DMS153 (cell line): Measurements from ENCODE around the gene TFAP2C.
A peak's percentile ranks its signal among the peaks of the same experiment; 100 is the strongest.

Experiments used
- DNase-seq: peaks from one replicate; lab custom pipeline; 2025; lab: John Stamatoyannopoulos, UW

The TFAP2C gene

DNA sequence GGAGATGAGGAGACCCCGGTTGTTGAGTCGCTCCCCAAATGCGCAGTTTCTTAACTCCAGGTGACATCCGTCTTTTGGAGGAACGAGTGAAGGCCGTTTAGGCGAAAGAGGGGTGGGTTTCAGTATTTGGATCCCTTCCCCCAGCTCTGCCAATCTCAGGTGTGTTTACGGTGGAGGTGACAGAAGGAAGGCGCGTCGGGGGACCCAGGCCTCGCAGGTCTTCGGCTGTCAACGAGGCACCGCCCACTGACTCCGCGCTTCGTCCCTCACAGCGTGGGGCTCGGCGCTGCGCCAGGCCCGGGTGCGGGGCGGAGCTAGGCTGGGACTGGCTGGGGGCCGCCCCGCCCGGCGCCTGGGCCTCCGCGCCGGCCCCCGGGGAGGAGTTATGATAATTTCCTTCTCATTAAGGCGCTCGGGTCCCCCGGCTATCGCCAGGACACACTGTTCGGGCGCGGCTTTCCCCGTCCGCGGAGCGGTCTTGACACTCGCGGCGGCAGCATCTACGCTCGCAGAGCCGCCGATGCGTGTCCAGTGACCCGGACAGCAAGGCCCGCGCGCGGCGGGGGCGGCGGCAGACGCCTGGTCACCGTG is at the start of gene TFAP2C:
Gene TFAP2C (plus strand): TSS at position 434 of the 591 bp plus-strand sequence. CDS start 239 bp downstream, outside the sequence.
- DNase-seq = peak; percentile 50

DNA sequence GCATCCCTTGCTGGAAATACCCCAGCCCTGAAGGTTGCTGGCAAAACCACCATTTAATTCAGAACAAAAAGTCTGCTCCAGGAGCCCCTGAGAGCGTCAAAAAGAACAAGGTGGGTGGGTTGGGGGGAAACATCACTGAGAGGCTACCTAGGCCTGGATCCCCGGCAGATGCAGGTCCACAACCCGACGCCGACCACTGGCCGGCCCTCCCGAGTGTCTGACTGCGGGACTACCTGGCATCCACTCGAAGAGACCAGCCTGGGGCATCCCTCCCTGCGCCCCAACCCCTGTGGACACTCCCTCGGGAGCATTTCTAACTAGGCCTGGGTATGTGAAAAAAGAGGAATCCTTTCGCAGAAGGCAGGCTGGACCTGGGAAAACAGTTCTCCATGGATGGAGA is 48.9 kb upstream of the TFAP2C start:
- no peak for DNase-seq

DNA sequence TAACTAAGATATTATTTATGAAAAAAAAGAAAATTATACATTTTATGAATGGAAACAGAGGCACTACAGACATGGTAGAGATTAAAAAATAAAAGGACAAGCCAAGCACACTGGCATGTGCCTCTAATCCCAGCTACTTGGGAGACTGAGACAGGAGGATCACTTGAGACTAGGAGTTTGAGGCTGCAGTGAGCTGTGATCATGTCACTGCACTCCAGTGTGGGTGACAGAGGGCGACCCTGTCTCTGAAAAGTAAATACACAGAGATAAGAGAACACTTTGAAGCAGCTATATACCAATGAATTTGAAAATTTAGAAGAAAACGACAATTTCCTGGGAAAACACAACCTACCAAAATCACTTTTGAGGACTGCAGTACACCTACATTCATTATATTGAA is 47.4 kb upstream of the TFAP2C start:
- no peak for DNase-seq

DNA sequence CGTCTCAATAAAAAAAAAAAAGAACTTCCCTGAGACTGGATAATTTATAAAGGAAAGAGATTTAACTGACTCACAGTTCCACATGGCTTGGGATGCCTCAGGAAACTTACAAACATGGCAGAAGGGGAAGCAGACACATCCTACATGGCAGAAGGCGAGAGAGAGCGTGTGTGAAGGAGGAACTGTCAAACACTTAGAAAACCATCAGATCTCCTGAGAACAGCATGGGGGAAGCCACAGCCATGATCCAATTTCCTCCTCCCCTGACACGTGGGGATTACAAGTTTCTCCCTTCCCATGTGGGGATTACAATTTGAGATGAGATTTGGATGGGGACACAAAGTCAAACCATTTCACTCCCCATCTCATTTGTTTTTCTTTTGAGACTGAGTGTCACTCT is 46.6 kb upstream of the TFAP2C start:
- DNase-seq = no peak

DNA sequence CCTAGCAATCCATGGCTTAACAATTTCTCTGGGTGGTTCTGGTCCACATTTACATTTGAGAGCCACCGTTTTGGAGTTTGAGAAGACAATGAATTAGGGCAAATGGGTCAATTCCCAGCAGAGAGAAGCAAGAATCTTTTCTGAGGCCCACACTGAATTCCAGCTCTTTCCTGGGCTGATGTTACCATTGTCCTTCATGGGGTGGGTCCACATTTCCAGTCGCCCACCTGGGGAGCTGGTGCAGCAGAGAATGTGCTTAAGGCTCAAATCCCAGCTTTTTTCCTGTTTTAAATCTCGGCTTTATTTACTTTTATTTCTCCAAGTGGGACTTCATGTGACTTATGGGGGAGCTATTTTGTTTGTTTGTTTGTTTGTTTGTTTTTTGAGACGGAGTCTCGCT is 44.2 kb upstream of the TFAP2C start:
- no peak for DNase-seq

DNA sequence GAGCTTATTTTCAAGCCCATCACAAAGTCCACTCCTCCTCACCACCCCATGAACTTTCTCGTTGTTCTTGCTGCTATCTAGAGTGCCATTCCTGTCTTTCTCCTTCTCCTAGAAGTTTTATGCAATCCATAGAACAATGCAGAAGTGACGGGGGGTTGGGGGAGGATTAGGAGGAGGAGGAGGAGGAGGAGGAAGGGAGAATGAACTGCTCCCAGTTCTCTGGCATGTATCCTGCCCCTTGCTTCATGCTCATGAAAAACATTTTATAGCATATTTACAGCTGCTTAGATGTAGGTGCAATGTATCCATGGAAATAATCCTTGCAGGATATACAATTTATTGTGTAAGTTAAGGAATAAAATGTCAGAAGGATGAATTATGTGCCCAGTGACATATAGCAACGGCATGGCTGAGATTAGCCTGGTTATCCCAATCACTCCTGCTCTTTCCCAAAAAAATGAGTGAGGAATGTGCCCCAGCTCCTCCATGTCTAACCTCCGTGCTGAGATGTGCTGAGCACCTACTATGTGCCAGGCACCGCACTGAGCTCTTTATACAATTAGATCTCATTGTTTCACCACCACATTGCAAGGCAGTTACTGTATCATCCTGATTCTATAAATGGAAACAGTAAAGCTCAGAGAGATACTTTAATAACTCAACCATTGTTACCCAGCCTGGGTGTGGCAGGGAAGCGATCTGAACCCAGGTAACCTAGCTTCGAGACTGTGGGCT is 41.6 kb upstream of the TFAP2C start:
- DNase-seq = no peak

DNA sequence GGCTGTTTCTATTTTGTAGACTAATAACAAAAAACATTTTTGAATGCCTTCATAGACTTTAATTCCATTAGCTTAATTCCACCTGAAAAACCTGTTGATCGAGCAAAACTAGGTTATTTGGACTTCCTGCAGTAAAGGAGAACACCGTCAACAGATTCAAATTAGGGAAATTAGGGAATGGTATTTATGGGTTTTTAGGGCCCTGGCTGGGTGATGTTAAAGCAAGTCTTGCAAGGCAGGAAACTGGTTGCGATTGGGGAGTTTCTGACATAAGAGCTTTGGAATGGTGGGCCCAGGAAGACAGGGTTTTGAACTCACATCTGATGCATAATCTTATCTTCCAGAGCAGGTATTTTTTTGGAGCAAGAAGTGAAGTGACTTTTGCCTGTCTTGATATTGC is 40.1 kb upstream of the TFAP2C start:
- no peak for DNase-seq

DNA sequence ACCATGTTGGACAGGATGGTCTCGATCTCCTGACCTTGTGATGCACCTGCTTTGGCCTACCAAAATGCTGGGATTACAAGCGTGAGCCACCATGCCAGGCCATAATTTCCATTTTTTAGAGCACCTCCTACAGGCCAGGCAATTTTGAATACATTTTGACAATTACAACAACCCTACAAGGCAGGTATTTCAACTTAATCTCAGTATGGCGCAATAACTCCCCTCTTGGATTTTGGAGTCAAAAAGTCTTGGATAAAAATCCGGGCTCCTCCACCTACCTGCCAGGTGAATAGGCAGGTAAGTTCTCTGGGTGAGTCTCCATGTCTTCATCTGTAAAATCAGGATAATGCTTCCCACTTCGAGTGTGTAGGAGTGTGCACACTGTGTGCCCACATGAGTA is 39.5 kb upstream of the TFAP2C start:
- DNase-seq = no peak

DNA sequence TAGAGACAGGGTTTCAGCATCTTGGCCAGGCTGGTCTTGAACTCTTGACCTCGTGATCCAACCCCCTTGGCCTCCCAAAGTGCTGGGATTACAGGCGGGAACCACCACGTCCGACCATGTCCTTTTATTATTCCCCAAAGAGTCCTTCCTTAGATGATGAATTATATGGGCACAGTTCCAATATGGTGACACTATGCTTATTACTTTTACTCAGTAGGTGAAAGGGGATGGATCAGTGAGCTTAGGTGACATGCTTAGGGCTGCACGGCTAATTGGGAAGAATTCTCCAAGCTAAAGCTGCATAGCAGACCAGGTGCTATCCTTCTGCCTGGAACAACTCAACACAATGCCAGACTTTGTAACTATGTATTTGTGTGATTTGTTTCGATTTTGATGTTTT is 38.2 kb upstream of the TFAP2C start:
- no peak for DNase-seq

DNA sequence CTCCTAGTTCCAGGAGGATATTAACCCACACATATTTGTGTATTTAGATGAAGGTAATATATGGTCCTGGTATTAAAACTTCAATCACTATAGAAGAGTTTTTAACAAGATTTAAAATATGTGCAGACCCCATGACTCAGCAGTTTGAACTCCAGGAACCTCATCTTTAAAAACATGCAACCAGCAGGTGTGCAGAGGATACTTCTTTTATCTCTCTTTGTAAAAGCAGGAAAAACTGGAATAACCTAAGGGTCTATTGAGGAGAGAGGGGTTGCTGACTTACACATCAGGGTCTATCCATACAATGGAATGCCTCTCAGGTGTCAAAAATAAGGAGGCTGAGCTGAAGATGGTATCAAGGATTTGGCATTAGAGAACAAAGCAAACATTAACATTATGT is 36.9 kb upstream of the TFAP2C start:
- DNase-seq = no peak

DNA sequence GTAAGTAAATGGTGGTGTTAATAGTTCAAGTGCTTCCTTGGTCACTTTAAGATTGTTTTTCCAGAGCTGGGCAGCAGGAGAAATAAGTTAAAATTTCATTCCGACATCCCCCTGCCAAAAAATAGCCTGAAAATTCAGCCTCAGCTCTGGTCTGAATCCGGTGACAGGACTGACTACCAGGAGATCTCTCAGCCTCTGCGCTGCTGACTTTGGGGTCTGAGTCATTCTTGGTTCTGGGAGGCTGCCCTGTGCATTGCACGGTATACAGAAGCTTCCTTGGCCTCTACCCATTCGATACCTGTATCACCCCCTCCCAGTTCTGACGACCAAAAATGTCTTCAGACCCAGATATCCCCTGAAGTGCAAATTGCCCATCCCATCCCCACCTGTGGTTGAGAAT is 36.3 kb upstream of the TFAP2C start:
- no peak for DNase-seq

DNA sequence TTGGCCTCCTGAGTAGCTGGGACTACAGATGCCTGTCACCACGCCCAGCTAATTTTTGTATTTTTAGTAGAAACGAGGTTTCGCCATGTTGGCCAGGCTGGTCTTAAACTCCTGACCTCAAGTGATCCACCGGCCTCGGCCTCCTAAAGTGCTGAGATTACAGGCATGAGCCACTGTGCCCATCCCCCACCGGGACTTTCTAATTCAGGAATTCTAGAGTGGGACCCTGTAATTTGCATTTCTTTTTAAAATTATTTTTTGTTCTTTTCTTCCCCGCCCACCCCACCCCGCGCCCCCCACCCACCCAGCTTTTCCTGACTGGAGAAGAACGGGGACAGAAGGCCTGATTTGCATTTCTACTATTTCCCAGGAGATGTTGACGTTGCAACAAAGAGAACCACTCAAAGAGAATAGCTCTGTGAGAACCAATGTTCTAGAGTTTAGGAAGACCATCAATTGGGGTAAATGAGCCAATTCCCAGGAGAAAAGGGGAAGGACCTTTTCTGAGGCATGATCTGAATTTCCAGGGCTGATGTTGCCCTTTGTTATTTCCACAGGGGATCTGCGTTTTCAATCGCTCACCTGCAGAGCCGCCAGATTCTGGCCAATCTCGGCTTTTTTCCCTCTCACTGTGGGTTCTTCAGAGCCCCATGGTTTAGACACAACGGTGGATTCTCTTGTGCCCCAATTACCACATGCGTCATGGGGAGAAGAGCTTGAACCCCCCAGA is 33.2 kb upstream of the TFAP2C start:
- no peak for DNase-seq

DNA sequence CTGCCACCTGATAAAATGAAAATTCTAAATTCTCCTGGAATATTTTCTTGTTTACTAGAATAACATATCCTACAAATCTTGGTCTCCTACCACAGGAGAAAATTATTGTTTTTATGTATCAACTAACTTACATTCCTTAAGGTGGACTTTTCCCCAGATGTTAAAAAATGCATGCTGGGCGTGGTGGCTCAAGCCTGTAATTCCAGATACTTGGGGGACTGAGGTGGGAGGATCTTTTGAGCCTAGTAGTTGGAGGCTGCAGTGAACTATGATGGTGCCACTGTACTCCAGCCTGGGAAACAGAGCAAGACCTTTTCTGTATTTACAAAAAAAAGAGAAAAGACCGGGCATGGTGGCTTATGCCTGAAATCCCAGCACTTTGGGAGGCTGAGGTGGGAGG is 27.9 kb upstream of the TFAP2C start:
- DNase-seq = no peak

DNA sequence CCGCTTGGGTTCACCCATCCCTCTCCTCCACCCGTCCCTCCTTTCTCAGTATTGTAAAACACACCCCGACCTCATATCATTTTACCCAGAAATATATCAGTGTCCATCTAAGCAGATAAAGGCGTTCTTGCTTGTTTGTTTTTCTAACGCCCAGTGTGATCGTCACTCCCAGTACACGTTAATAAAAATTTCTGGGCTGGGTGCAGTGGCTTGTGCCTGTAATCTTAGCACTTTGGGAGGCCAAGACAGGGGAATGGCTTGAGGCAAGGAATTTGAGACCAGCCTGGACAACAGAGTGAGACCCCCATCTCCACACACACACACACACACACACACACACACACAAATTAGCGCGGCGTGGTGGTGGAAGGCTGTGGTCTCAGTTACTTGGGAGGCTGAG is 24.4 kb upstream of the TFAP2C start:
- no peak for DNase-seq

DNA sequence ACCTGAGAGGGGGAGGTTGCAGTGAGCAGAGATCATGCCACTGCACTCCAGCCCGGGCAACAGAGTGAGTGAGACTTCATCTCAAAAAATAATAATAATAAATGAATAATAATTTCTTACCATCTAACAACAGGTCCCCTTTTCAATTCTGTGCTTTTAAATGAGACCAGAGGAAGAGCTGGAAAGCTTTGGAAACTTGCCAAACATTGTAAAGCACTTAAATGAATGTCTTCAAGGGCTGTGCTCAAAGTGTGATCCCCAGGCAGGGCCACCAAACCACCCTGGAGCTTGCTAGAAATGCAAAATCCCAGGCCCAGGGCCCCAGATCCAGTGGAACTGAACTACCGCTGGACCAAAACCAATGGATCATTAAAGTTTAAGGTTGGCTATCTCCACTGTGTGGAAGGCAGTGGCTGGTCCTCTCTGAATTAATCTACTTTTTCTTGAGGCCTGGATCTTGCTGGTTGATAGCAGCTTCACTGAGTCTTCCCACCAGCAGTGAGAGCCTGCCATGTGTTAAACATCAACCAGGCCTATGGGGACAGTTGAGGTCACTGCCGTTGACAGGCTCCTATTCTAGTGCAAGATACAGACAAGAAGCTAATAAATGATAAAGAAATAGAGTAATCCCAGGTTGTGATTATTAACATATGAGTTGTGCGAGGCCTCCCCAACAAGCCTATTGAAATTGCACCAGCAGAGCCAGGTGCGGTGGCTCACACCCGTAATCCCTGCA is 23.7 kb upstream of the TFAP2C start:
- no peak for DNase-seq

DNA sequence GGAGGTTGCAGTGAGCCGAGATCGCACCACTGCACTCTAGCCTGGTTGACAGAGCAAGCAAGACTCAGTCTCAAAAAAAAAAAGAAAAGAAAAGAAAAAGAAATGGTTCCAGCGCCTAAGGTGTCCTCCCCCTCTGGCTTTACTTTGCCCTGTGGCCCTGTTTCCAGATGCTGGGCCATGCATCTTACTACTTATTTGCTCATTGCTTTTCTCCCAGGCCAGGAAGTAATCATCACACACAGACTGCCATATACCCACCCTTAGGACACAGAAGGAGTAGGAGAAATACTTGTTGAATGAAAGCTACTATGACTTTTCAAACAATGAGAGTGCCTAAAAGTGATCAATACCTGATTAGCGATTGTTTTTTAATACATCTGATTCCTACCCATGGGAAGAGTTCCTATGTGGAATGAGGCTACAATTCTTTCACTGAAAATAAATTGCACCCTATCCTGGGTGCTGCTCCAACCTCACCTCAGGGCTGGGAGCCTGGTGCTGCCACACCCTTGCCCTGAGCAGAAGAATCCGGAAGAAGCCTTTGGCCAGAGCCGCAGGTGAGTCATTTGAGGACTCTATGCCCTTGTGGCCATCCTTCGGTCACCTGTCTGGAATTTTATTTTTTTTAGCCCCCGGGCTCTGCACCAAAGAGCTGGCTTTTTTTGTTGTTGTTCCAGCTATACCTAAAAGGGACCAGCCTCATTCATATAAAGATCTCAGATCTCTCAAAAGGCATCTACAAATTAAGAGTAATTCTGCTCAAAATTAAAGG is 22.7 kb upstream of the TFAP2C start:
- DNase-seq = no peak

DNA sequence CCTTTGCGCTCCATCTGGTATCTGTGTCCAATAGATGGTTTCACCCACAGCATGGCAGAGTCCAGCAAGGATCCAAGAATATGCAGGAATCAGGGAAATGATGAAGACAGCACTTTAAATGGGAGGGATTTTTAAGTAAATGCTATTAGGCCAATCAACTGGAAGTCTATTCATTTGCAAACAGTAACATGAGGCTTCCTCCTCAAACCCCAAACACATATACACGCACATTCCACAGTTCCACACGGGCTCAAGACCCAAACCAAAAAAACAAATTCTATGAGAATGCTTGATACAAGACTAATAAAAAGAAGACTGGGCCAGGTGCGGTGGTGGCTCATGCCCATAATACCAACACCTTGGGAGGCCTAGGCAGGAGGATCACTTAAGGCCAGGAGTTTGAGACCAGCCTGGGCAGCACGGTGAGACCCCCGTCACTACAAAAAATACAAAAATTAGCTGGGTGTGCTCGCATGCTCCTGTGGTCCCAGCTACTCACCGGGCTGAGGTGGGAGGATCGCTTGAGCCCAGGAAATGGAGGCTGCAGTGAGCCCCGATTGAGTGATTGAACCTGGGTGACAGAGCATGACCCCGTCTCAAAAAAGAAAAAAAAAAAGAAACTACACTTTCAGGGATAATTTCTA is 21.9 kb upstream of the TFAP2C start:
- no peak for DNase-seq

DNA sequence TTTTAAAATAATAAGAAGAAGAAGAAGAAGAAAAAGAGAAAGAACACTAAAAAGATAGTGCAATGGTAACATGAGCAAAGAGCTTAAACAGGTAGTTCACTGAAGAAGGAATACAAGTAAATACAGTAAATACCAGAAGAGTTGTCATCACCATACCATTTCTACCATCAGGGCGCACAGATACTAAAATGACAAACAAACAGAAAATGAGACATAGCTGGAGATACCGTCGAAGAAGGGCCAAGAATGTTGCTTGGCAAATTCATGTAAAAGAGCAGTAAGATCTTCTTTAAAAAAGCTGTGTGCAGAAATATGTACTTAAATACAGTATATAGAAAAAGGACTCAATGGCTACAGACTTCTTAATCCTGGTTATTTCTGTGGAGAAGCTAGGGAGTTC is 20.7 kb upstream of the TFAP2C start:
- no peak for DNase-seq

DNA sequence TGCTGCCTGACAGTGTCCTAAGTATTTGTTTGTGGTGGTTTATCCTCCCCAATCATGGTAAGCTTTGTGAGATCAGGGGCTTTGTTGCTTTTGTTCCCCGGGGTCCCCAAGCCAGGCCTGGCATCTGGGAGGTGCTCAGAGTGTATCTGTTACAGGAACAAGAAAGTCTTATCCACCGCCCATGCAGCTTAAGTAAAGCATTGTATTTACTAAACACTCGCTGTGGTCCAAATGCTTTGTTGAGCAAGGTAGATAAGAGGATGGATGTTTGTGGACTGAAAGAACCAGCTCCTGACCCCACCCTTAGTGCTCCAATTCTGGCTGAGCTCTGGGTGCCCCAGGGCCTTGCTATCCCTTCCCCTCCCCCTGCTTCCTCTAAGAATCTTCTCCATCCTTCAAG is 19.8 kb upstream of the TFAP2C start:
- DNase-seq = no peak

DNA sequence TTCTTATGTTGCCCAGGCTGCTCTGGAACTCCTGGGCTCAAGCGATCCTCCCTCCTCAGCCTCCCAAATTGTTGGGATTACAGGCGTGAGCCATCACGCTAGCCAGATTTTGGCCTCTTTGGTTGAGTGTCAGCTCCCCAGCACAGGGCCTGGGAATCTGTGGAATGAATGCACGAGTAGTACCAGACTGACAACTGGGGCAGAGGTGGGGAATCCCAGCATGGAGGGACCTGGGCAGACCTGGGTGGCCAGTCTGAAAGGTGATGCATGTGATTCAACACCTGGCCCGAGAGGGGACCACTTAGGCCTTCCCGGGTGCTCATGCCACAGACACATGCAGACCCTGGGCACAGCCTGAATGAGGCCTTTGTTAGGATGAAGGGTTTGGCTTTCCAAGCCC is 19.0 kb upstream of the TFAP2C start:
- DNase-seq = no peak

DNA sequence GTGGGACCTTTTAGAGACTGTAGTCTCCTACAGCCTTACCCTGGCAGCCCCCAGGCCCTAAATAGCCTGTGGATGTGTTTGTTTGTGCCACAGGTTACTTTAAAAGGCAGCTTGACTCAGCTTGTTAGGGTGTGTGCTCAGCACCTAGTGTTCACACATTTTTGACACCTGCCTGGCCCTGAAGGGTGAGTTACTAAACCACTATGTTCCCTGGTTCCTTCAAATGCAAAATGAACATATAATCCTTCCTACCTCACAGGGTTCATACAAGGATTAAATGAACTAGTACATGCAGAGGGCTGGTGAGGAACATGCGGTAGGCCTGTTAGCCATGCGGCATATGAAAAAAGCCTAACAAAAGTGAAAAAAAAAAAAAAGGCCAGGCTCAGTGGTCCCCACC is 14.9 kb upstream of the TFAP2C start:
- no peak for DNase-seq
